HG02610 (cell line): Measurements from ENCODE around the gene FMNL1.

ENCODE experiments used
- ATAC-seq: cut with Tn5 transposase; IDR thresholded peaks from one replicate; pipeline ENCODE4 v1.9.1; 2021; ENCODE audit warnings: mild to moderate bottlenecking, moderate library complexity; ENCODE audit not compliant: unreplicated experiment

FMNL1 gene

DNA sequence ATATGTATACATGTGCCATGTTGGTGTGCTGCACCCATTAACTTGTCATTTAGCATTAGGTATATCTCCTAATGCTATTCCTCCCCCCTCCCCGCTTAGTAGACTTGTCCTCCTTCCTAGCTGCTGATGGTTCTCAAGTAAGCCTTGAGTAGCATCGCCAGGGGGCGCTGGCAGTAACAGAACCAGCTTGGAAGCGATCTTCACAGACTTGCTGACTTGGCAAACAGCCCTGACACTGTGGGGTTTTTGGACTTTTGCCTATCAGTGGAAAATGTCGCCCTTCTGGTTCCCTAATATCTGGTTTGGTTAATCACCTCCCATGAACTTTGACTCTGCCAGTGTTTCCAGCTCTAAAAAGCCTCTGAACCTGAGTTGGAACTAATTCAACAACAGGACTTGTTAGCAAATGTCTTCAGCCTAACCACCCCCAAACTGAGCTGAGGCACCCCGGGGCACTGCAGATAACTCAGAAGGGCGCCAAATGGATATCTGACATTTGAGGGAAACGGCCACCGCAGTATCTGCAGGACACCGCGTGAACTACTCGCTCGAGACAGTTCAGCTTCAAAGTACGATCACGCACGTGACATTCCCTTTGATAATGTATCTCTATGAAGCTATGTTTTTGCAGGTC, 55.6 kb downstream of the FMNL1 start:
- no peak for ATAC-seq

DNA sequence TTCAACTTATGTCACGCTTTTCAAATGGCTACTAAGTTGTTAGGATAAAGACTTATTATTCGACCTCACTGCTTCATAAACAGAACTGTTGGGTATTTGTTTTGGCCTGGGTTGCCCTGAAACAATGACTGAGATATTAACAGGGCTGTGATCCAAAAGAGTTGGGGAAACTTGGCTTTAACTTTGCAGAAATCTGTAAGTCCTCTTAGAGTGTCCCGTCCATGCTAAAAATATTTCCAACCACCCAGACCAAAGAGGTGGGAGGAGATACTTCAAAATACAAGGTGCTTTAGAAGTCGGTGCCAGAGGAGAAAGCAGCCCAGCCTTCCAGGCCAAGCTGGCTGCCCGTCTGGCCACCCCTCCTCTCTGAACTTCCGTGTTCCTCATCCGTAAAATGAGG, 56.3 kb downstream of the FMNL1 start:
- no peak for ATAC-seq

GRCh38 chr17:45279898-45280297, 58.2 kb downstream of the FMNL1 start:
- ATAC-seq, result no peak

DNA sequence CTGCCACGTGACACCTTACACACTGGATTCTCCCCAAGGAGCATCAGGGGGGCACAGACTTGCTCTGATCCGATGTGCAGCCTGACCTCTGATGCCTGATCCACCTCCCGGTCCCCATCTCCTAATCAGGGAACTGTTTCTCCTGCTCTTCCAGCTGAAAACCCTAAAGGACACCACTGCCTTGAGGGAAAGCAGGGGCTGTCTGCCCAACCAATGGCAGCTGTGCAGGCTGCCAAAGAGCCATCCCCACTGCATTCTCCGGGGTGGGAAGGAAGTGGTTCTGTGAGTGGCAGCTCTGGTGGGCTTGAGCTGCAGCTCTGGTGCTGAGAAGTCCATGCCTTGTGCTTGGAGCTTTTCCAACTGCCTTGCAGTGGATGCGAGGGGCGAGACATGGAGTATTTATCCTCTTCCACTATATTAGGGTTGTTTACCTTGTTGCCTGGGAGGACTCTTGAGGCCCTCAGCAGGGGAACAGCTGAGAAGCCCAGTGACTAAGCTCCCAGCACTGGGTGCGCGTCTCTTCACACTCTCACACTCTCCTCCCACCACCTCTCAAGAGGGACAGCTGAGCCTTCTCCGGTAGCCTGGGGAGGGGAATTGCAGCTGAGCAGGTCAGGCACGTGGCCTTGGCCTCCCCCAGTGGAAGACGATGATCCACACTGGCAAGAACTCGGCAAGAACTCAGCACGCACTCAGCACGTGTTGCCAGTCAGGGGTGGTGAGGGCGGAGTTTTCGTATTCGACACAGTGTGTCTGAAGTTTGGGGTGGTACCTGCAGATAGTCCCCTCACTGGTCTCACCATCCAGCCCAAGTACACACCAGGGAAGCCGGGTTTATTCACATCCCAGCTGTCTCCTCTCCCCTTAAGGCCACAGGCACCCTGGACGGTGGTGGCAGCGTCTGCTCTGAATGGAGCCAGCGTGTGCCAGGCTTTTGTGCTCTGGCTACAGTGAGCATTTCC, 61.3 kb downstream of the FMNL1 start:
- ATAC-seq, result no peak

DNA sequence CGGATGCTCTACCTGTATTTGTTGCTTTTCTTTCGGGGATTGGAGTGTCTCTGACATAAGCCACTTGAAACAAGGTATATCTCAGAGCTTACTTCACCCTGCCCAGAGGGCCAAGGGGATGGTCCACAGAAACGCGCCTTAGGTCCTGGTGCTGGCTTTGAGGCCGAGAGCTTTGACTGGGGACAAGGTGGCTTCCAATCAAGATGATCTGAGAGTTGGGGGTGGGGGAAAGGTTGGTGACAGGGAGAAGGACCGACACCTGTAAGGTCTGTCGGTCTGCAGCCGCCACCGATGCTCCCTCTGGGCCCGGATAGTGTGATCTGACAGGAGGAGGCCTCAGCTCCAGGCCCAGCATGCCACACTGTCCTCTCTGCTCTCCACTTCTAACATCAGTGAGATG, 62.0 kb downstream of the FMNL1 start:
- no peak for ATAC-seq

- ATAC-seq, result no peak
Observed at GRCh38 chr17:45284176-45285140, 62.8 kb downstream of the FMNL1 start.

DNA sequence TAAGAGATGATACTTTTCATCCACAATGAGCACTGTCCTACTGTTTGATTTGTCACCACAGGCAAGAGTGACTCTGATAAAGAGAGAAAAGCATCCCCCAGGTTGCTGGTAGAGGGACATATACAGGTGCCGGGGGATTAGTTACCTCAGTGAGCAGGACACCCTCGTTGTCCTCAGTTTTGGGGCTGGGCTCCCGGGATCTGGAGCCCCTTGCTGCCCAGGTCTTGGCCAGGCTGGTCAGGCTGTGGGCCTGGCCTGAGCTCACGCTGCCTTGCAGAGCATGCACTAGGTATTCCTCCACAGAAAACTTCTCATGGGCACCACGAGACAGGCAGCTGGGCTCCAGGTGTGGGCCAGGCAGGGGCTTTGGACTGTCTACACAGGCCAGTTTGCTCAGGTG, 64.6 kb downstream of the FMNL1 start:
- ATAC-seq, result no peak

DNA sequence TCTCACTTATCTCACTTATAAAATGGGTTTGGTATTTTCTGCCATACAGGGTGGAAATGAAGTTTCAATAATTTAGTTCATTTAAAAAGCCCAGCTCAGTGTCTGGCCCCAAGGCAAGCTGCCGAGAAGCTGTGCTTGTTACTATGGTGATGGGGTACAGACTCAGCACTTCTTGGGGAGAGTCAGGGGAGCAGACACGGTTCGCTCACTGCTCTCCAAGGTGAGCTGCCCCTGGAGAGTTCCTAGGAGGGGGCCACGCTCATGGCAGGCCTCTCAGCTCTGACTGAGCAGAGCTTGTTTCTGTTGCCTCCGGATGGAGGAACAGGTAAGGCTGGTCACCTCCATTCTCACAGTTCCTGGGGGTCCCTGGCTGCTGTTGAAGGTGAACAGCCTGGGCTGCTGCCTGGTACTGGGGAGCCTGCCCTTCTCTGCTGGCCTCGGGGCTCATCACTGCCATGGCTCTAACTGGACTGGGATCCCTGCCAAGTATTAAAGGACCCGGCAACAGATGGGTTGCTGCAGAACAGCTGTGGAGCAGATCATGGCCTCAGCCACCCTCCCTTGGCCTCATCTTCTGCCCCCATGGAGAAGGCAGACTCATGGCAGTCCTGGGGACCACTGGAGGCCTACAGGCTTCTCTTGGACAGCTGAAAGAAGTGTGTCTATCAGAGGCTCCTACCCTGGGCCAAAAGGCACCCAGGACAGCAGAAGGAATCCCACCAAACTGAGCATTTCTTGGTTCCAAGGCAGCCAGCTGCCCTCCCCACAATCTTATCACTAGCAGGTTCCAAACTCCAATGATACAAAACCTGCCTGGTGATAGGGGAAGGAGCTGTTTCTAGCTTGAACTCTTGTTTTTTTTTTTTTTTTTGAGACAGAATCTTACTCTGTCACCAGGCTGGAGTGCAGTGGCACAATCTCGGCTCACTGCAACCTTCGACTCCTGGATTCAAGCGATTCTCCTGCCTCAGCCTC, 66.1 kb downstream of the FMNL1 start:
- ATAC-seq, result no peak

GRCh38 chr17:45288825-45289224, 67.1 kb downstream of the FMNL1 start:
- no peak for ATAC-seq

DNA sequence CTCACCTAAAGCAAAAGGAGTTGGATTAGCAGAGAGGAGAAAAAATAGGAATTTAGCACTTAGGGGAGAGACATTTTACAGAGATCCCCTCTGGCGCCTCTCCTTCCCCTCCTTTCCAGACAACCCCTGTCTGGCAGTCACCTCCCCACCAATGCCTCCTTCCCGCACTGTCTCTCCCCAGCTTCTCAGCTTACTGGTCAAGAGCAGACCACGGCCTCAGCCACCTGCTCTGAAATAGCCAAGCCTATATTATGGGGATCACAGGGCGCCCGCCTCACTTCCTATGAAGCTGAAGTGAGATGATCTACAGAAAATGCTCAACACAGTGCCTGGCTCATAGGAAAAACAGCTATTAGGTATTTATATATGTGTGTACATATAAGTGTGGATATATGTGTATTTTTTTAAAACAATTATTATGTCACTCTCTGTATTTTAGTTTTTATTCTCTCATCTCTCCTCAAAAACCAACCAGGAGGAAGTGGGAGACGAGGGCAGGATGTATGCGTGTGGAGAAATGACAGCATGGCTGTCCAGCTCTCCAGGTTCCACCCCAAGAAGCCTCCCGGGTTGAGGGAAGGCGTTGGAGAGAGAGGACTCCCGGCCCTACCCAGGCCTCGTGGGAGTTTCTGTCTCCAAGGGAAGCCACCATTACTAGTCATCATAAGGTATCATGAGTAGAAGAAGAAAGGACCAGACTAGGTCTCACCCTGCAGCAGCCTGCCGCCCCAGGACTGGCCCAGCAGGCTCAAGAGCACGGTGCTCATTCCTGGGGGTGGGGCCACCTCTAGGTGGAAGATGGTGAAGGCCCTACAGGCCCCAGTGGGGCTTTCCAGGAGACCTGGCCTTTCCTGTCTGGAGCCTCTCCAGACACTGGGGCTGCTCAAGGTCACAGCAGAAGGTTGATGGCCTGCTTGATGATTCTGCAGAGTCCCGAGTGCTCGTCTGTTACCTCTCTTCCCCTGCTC, 67.9 kb downstream of the FMNL1 start:
- no peak for ATAC-seq

GRCh38 chr17:45290269-45290765, 68.6 kb downstream of the FMNL1 start:
- ATAC-seq, result no peak

DNA sequence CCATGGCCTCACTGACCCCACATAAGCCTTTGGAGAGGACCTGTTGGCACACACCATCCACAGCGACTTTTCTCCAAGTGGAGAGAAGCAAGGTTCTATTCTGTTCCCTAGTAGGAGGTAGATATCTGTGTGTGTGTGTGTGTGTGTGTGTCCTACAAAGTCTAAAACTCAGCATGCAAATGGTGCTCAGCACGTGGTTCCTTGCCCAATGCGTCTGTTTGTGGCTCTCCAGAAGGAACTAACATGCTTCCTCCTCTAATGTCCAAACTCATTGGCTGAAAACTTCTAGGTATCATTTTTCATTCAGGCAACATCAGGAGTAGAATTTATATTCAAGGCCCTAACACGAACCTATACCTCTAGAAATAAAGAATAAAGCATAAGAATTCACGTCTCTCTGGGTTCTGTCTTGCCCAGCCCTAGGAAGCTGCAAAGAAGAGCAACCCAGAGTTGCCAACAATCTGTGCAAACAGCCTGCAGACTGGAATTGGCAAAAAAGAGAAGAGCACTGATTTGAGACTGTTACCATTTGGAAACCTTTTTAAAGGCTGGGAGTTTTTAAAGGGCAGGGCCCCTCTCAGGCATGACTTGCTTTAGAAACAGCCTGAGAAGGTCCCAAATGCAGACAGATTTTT, 69.6 kb downstream of the FMNL1 start:
- no peak for ATAC-seq

DNA sequence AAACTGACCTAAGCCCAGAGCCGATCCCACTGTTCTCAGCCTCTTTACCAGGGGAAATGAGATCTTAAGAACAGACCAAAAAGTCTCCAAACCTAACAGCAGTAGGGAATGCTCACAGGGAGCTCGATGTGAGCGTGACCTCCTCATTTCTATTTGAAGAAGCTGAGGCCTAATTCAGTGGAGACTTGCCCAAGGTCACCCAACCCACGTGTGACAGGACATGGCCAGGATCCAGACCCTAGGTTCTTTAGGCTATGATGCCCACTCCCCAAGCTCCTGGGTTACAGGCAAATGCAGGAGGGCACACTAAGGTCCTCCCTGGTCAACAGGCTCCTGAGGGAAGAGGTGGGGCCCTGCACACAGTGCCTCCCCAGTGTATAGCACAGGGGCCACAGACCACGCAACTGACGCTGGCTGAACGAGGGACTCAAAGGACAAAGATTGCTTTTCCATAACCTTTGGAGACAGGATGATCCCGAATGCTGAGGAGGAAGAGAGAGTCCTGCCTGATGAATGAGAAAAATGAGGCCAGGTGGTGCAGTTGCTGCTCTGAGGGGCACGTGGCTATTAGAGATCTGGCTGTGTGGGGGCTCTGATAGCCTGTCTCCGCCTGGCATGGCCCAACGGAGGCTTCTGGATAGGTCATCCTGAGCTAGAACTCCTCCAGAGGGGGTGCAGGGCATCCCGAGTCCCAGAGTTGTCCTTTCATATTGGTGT, 71.2 kb downstream of the FMNL1 start:
- ATAC-seq, result no peak

- ATAC-seq, result no peak
Observed at GRCh38 chr17:45293413-45294211, 71.9 kb downstream of the FMNL1 start.

- no peak for ATAC-seq
Observed at GRCh38 chr17:45294506-45294905, 72.8 kb downstream of the FMNL1 start.

GRCh38 chr17:45296003-45296832, 74.5 kb downstream of the FMNL1 start:
- ATAC-seq, result peak; percentile 38
